M059J (cell line): ENCODE data around the gene RHBDD1. TPM values are rescaled to one million over a fixed set of nuclear protein-coding genes. Genes with fewer than 3 reads are reported as not detected.
A peak's percentile ranks its signal among the peaks of the same experiment; 100 is the strongest.

ENCODE experiments used
- DNase-seq: peaks from one replicate; pipeline ENCODE4 v3.0.0-alpha.2; 2012; ENCODE audit warnings: low read depth
- total RNA-seq: library from RNA; depleted of rRNA; stranded (reverse); fragments of >200 nt; shearing (Covaris generic); gene quantifications from 2 replicates; pipeline ENCODE4 v1.2.3, GENCODE V29; 2014; rRNA removed

RHBDD1 gene
- total RNA-seq, 1 experiment from 2014 or later, result 11.6 TPM

DNA sequence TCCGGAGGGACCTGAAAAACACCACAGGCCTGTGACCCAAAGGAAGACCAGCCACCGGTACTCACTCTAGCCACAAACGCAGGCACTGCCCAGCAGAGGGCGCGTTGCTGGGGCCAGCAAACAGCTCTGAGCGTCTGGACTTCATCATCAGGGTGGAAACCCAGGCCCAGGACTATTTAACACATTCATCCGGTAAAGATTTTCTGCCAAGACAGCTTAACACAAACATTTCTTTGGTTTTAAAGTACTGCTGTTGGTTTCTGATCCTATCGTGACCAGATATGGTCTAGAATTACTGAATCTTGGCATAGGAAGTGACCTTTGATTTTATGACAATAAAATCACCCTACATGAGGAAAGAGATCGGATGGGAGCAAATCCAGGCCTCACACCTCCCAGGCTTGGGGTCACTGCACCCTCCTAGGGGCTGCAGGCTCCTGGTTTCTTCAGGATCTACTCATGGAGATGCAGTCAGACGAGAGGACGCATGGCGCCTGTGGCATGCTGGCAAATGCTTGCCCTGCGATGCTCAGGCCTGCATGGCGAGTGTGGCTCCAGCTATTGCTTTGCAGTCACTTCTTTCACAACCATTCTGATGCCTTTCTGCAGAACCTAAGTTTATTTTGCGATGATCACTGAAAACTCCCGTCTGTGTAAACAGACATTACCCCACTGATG lies 197.8 kb downstream of the RHBDD1 start:
- DNase-seq, result peak; percentile 43

DNA sequence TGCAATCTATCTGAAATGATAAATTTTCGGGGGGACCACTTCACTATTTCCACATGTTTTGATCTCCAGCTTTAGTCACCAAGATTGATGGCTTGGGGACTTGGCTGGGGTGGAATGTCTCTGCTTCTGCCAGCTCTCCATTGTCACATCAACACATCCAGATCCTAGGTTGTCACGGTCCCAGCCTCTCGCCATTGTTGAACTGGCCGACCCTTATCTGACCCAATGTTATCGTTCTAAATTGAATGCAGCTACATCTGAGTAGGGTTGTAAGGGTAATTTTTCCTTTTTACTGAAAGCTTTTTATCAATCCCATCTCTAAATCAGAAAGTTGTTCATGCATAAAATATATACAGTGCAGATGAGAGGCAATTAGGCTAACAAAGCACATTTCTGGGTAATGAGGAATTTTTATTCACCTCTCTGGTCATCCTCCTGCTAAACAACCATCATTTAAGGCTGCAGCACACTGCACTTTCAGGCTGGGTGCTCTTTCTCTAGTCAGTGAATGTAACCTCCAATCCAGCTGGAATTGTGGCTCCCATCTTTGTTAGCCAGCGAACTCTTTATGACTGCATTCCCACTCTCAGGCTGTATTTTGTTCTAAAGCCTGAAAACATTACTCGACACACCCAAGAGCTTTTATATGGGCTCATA lies 200.0 kb downstream of the RHBDD1 start:
- peak; percentile 18 for DNase-seq

DNA sequence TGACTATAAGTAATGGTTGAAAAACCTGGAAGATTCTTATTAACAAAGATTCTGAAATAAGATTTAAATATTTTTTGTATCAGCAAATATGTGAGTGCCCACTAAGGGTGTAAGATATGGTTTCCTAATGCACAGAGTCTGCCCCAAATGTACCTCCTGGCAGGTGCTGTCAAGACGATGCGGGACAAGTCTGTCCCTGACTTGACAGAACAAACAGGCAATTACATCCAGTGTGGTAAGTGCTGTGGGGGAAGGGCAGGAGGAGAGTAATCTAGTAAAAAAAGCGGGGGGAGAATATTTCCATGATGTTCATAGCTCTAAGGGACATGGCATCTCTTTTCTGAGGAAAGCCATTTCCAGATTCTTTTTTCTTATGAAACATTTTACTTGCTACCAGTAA lies 200.7 kb downstream of the RHBDD1 start:
- DNase-seq, result no peak

DNA sequence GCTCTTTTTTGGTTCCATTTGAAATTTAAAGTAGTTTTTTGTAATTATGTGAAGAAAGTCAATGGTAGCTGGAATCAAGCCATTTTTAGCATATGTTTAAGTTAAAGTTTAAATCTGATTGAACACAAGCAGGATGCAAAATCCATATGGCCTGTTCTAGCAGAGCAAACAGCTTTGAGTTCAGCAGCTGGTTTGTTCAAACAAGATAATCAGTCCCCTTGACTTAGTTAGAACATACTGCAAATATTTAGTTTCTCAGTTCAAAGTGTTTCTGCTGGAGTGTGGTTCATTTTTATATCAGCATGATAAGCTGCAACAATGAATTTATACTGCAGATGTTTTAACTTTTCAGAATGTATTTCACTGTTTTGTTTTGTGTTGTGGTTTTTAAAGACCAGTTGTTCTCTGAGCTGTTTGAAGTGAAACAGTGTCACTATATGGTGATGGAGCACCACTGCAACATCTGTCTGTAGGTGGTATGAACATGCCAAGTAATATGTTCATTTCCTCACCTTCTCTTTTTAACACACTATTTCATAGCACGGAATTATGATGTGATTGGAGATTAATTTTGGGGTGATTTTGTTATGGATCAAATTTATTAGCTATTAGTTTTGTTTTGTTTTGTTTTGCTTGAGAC lies 202.8 kb downstream of the RHBDD1 start:
- no peak for DNase-seq

DNA sequence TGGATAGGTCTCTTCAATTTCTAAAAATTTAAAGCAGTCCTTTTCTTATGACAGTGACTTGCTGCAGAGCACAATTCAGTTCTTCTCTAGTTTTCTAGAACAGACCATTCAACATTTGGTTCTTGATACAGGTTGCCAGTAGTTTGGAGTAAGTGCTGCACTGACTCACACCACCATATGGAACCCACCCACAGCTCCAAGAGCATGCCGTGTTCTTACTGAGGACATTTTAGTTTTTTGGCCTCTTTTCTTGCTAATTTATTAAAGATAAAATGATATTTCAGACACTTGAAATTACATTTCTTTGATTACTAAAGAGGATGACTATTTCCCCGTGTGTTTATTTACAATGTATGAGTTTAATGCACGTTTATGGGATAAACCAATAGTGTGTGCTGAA lies 208.1 kb downstream of the RHBDD1 start:
- no peak for DNase-seq

Other genes starting within 250 kb of the RHBDD1 start
- gene IRS1, start 36.2 kb upstream of the RHBDD1 start, total RNA-seq, result 12.6 and 13.3 TPM in 2 replicates